GM19099 (cell line): ENCODE measurements around the gene KCTD5.

Experiments used
- POLR2A ChIP-seq: IDR thresholded peaks from 3 replicates; pipeline ENCODE4 v1.6.1; 2011; ENCODE audit warnings: low read depth; ENCODE audit not compliant: insufficient read length; ENCODE audit errors: extremely low read depth

The KCTD5 gene

DNA sequence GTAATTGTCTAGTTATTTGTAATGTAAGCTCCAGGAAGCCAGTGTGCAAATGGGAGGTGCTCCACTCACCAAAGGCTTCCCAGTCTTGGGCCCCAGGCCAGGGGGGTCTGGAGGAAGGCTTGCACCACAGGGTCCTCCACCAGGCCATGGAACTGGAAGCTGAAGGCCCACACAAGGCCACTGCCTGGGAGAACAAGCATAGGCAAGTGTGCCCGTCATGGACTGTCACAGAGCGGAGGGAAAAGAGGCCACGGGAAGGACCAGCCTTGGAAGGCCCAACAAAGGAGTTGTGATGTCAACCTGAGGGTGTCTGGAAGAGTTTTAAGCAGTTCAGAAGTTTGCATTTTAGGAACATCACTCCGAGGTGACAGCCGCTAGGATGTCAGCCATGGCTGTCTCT lies 67.2 kb downstream of the KCTD5 start:
- TF ChIP-seq POLR2A = no peak

DNA sequence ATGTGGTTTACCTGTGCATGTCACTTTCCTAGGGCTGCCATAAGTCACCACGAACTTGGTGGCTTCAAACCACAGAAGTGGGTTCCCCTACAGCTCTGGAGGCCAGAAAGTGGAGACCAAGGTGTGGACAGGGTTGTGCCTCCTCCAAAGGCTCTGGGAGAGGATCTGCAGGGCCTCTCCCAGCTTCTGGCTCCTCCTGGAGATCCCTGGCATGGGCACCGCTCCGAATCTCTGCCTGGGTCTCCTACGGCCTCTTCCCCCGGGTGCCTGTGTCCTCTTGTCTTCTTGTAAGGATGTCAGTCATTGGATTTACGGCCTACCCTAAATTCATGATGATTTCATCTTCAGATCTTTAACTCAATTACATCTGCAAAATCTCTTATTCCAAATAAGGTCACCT lies 67.6 kb downstream of the KCTD5 start:
- TF ChIP-seq POLR2A = no peak

DNA sequence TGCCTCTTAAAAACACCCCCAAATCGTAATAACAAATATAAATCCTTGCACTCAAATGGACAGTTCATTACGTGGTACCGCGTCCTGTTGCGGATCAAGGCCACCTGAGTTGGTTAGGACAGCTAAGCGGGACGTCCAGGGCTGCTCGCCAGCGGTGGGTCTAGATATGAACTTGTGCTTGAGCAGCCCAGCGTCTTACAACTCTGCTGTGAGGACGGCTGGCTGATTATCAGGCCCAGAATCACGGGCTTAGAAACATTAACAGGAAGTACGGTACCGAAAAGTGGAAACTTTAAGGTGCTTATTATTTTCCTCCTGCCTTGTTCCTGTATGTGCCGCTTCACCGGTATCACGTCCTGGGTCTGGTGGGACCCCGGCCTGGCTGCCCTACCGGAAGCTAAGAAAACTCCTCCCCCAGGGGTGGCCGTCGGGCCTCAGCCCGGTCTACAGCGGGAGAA lies 69.3 kb downstream of the KCTD5 start:
- TF ChIP-seq POLR2A = no peak

DNA sequence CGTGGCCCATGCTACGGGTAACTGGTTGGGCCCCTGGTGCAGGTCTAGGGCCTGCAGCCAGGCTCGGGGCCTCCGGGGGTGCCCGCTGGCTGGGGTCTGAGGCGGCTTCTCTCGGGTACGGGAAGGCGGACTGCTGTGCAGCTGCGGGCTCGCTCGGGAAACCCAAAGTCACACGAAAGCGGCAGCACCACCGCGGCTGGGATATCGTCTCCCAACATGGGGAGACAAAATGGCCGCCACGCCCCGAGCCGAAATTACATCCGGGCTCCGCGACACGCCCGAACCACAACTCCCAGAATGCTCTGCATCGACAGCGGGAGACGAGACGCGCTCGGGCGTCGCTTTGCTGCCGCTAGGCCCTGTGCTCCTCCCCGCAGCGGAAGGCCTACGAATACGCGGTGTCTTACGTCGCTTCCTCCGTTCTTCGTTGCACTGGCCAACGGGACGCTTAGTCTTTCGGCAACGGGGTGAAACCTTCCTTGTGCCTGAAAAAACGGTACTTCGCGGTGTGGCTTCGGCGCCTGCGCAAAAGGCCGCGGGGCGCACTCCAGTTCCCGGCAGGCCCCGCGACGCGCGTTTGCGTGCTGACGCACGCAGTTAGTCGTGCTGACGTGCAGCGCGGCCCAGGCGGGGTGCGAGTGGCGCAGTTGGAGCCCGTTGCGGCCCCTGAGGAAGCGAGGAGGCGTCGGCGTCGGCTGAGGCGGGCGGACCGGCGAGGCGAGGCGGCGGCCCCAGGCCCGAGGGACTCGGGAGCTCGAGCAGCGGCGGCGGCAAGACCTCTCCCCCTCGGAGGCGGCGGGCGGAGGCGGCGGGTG lies 69.9 kb downstream of the KCTD5 start, which contains the start of gene SRRM2:
TSS of gene SRRM2 (plus strand) at position 604 of the 815 bp plus-strand sequence. CDS start 3,727 bp downstream, outside the sequence.
- TF ChIP-seq POLR2A = peak; percentile 92

DNA sequence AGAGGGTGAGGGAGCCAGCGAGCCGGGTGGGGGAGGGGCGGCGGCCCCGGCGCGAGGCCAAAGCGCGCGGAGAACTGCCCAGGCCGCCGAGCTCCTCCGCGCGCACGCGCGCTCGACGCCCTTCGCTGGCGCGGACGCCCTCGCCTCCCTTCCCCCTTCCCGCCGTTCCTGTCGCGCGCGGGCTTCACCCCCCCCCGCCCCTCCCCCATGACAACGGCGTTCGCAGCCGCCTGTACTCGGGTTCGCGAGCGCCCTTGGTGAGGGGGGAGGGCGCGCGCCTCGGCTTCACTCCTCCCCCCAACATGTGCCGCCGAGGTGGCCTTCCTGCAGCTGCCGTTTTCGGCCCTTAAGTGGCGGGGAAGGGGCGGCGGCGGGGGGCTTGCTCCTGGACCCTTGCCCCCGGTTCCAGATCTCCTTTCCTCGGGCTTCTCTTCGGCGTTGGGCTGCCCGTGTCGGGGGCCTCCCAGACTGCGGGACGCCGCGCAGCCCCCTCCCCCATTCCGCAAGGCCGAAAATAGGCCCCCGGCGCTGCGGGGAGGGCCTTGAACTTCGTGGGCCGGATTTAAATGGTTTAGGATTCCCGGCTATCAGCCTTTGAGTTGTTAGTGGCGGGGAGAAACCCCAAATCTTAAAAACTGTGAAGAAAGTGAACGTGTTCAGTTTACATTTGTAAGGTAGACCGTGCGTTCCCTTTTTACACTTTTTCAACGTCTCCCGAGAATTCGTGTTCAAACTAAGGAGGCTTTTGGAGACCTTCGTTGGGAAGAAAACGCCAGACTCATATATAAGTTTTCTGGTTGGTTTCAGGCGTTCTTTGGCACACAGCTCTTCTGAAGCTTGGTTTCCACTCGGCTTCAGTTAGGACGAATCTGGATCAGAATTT lies 70.8 kb downstream of the KCTD5 start:
- TF ChIP-seq POLR2A = no peak

DNA sequence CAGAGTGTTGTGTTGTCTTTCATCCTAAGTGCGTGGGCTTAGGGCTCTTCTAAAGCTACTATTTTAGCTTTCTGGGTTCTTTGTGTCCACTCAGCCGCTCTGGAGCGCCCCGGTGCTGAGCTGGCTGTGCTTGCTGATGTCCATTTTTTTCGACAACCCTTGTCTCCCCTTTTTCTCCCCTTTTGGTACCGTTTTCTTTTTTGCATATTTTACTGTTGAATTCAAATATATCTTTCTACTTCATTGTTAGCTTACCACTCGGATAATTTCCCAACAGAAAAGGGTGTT lies 71.4 kb downstream of the KCTD5 start:
- TF ChIP-seq POLR2A = no peak

DNA sequence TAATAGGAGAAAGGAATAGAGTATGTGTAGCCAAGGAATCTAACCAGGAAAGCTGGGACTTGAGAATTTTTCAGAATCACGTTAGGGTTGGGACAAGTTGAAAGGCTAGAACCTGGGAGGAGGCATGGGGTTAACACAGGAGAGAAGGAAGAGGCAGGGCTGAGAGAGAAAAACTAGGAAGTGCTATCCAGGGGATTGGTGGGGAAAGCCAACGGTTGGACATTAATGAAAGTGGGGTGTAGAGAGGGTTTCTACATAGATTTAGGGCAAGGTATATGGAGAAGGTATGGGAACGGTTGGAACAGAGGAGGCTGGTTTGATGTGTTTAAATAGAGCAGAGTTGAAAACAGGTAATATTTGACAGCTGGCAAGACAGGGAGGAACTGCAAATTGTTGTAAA lies 72.8 kb downstream of the KCTD5 start:
- TF ChIP-seq POLR2A = no peak

DNA sequence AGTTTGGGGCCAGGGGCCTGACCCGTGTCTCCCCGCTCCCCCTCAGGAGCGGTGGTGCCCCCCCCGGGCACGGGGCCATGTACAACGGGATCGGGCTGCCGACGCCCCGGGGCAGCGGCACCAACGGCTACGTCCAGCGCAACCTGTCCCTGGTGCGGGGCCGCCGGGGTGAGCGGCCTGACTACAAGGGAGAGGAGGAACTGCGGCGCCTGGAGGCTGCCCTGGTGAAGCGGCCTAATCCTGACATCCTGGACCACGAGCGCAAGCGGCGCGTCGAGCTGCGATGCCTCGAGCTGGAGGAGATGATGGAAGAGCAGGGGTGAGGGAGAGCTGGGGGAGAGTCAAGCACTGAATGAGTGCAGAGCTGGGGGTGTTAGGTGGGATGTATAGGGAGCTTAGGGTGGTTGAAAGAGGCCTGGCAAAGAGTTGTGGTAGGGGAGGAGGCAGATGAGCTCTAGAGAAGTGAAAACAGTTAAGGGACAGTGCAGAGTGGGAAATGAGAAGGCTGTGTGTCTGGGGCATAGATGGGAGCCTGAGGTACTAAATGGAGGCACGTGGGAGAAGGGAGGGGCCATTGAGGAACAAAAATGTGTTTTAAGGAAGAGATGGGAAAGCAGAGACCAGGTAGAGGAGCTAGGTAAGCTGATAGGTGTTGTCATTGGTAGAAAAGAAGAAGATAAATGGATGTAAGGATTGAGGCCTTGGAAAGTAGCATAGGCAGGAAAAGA lies 74.1 kb downstream of the KCTD5 start:
- no peak for TF ChIP-seq POLR2A

DNA sequence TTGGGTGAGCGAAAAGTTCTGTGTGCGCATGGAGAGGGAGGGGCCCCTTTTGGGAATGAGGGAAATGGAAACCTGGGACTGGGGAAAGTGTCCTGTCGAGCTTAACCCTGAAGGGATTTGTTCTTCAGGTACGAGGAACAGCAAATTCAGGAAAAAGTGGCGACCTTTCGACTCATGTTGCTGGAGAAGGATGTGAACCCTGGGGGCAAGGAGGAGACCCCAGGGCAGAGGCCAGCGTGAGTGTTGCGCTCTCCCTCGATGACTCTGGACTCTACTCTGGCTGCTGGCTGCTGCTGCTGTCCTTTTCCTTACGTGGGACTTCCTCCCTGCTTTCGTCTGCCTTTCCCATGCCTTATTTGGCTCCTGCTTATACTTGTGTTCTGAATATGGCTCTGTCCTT lies 75.0 kb downstream of the KCTD5 start:
- no peak for TF ChIP-seq POLR2A
